Measurements from ENCODE around the gene PDE4D. TPM values are rescaled to one million over a fixed set of nuclear protein-coding genes. Genes with fewer than 3 reads are reported as not detected.

Gene PDE4D
- total RNA-seq, 1 experiment from 2014 or later: 2.1 TPM

GRCh38 chr5:59253625-59254024 lies 639.9 kb downstream of the PDE4D start:
- H3K4me2 ChIP-seq (ENCODE audit: insufficient read depth, insufficient read length, low read length): no peak overlapping the region
- Mint-ChIP-seq H3K27ac (no peak overlapping the region), H3K4me3 (no peak overlapping the region), H3K4me1 (no peaks in the 10 kb centered on the region), H3K27me3 (ENCODE audit: low read depth) (peaks cover 1% of the 10 kb centered on the region), H3K9me3 (no peaks in the 10 kb centered on the region), H3K36me3 (ENCODE audit: insufficient read depth in 1 of 3, low read depth in 3 of 3) (no peaks in the 10 kb centered on the region)
- no peaks in the 10 kb centered on the region for H3K27me3 ChIP-seq (ENCODE audit: insufficient read depth, low read length)
- no peak overlapping the region for H3K14ac ChIP-seq (ENCODE audit: insufficient read depth, low read length)
- no peak overlapping the region for H4K91ac ChIP-seq (ENCODE audit: insufficient read length, low read depth, low read length)
- H4K5ac ChIP-seq (ENCODE audit: insufficient read length, low read depth, low read length): no peak overlapping the region
- H3K18ac ChIP-seq (ENCODE audit: insufficient read length, low read depth, low read length): no peak overlapping the region
- WGBS (ENCODE audit: extremely low coverage, insufficient read length, low lambda C conversion rate): no CpG with 5 or more reads among the region's 1 CpG
- no peaks in the 10 kb centered on the region for H3K23me2 ChIP-seq (ENCODE audit: insufficient read length, low read depth, low read length, poor library complexity, severe bottlenecking)
- DNase-seq: no peak
- no peak overlapping the region for H4K8ac ChIP-seq (replicated peaks; ENCODE audit: insufficient read length, low read depth, low read length)
- H2BK15ac ChIP-seq (ENCODE audit: low read depth, low read length): no peak overlapping the region
- H3K23ac ChIP-seq (ENCODE audit: insufficient read length, low read depth, low read length): no peak overlapping the region
- no peak overlapping the region for H3K27ac ChIP-seq (ENCODE audit: insufficient read length, low read depth, low read length)
- no peaks in the 10 kb centered on the region for H4K20me1 ChIP-seq (ENCODE audit: control insufficient read depth, insufficient read depth, insufficient read length)
- H3K4ac ChIP-seq (ENCODE audit: low read depth, low read length): no peak overlapping the region
- no peaks in the 10 kb centered on the region for H3K79me2 ChIP-seq (ENCODE audit: insufficient read depth, low read length)
- H3K9ac ChIP-seq (ENCODE audit: extremely low read depth, insufficient read length, low read length): no peak overlapping the region
- TF ChIP-seq CTCF (conservative IDR thresholded peaks at IDR 0.05): no peak
- no peak overlapping the region for H3T11ph ChIP-seq (ENCODE audit: low read length)
- no peak overlapping the region for H2BK20ac ChIP-seq (ENCODE audit: low read depth, low read length, poor library complexity, severe bottlenecking)
- H2BK5ac ChIP-seq (ENCODE audit: insufficient read length, low read length): no peak overlapping the region
- H2AK5ac ChIP-seq (ENCODE audit: insufficient read length, low read length): no peak overlapping the region
- no peaks in the 10 kb centered on the region for H3K9me3 ChIP-seq (ENCODE audit: control insufficient read depth, low read depth, low read length)
- H3K4me1 ChIP-seq (ENCODE audit: insufficient read depth, low read length): no peaks in the 10 kb centered on the region
- H2BK120ac ChIP-seq (ENCODE audit: low read depth, low read length, poor library complexity, severe bottlenecking): no peak overlapping the region
- no peaks in the 10 kb centered on the region for H3K79me1 ChIP-seq (ENCODE audit: insufficient read depth, low read depth, low read length, poor library complexity, severe bottlenecking)
- H2BK12ac ChIP-seq (ENCODE audit: insufficient read length, low read depth, low read length): no peak overlapping the region
- no peak overlapping the region for H2AFZ ChIP-seq (ENCODE audit: low read length)
- no peak overlapping the region for H3K56ac ChIP-seq (ENCODE audit: insufficient read length, low read depth, low read length)
